Heart left ventricle (tissue), 16 donors: Measurements from ENCODE around the gene AGPAT4. TPM values are rescaled to one million over a fixed set of nuclear protein-coding genes. Genes with fewer than 3 reads are reported as not detected.

Experiments
- ATAC-seq, 4 donors: fragments of 200-7000 bp; cut with Tn5 transposase; one replicate each; pipeline ENCODE4 v1.9.1; 2020 to 2022; ENCODE audit warnings: moderate library complexity in 4 of 4, mild to moderate bottlenecking in 3 of 4, moderate number of reproducible peaks in 1 of 4
- DNase-seq, 5 donors: peaks; one replicate each; pipeline ENCODE4 v3.0.0-alpha.2; 2020
- H3K27ac ChIP-seq, 12 donors: fragments of 200-600 bp; sonication (generic) in 4 of 12; one replicate each; pipeline versions ENCODE4 v1.5.0 to v1.8.0; 2016 to 2022; ENCODE audit warnings: mild to moderate bottlenecking in 2 of 12
- H3K27me3 ChIP-seq, 9 donors: fragments of 200-600 bp; sonication (generic) in 2 of 9; one replicate each; pipeline versions ENCODE4 v1.5.1 to v1.8.0; 2016 to 2022; ENCODE audit warnings: mild to moderate bottlenecking in 3 of 9
- H3K36me3 ChIP-seq, 9 donors: fragments of 200-600 bp; sonication (generic) in 2 of 9; one replicate each; pipeline versions ENCODE4 v1.5.0 to v1.8.0; 2018 to 2022; ENCODE audit warnings: mild to moderate bottlenecking in 2 of 9
- H3K4me1 ChIP-seq, 12 donors: fragments of 200-600 bp; sonication (generic) in 4 of 12; one replicate each; pipeline versions ENCODE4 v1.5.0 to v1.8.0; 2016 to 2022; ENCODE audit warnings: mild to moderate bottlenecking in 3 of 12
- H3K4me3 ChIP-seq, 12 donors: fragments of 200-600 bp; sonication (generic) in 4 of 12; one replicate each; pipeline versions ENCODE4 v1.5.0 to v1.8.0; 2017 to 2022; ENCODE audit warnings: mild to moderate bottlenecking in 9 of 12, moderate library complexity in 4 of 12
- H3K9me3 ChIP-seq, 12 donors: fragments of 200-600 bp; sonication (generic) in 4 of 12; one replicate each; pipeline versions ENCODE4 v1.5.0 to v1.8.0; 2016 to 2022; ENCODE audit warnings: mild to moderate bottlenecking in 1 of 12
- CTCF ChIP-seq, 12 donors: fragments of 200-600 bp; sonication (generic) in 4 of 12; IDR thresholded peaks; one replicate each; pipeline versions ENCODE4 v1.5.0 to v1.8.0; 2018 to 2022; ENCODE audit warnings: antibody characterized with exemption in 12 of 12, mild to moderate bottlenecking in 5 of 12
- POLR2A ChIP-seq, 2 donors: fragments of 450-650 bp; IDR thresholded peaks; one replicate each; pipeline ENCODE4 v1.6.1; 2017; ENCODE audit warnings: antibody characterized with exemption in 2 of 2, mild to moderate bottlenecking in 2 of 2, moderate library complexity in 2 of 2
- WGBS, 4 donors: extraction: QIAGEN DNeasy Blood & Tissue Kit in 2 of 4; methylation state at CpG; one replicate each; pipeline versions ENCODE4 v1.1.5 to v1.1.7; 2013 to 2018; 5-methylcytosine and 5-hydroxymethylcytosine counted together
- intact Hi-C, 10 donors: fragments of 100-400 bp; cut with DNase I; formaldehyde crosslinking; loops; one replicate each; pipeline versions ENCODE4 v1.11.1 to v1.14.2; 2022
- polyA plus RNA-seq, 2 donors: library from polyadenylated mRNA; stranded (reverse); fragments of 200-250 nt; gene quantifications; one replicate each; pipeline ENCODE4 v1.2.3, GENCODE V29; 2013
- total RNA-seq, 9 donors: library from RNA; depleted of rRNA in 2 of 9; stranded (reverse); fragments of >200 nt in 2 of 9; fragmentation: NEBNext Ultra II Directional in 3 of 9; extraction: Animal tissue kit (Norgen Biotek cat#: 25700) in 3 of 9; gene quantifications; one replicate each; pipeline versions ENCODE4 v1.1.0 to v1.2.4, GENCODE V29; 2016 to 2023
- donor health status: ischemic (EF 13 %, LVEDD 7.1; RV severe dilation, severe dysfunction).
- donor health status: healthy with polysubstance abuse.
- donor health status: DM: no; HTN: yes; CAD: no.
- donor health status: DM: no; HTN: no; CAD: no.
- donor health status: ischemic (EF 25% LVEDD 6.9; RV normal size, moderate dysfunction).
- donor health status: ischemic (EF 25% LVEDD 5.7; RV mildly dilated, moderate dysfunction).
- donor health status: healthy.
- donor health status: DM: yes; HTN: yes; CAD: no.
- donor health status: ischemic (EF 35%, LVEDD 5.7; RV mildly dilated, moderate dysfunction).
- donor health status: nonischemic (EF 11% LVEDD 7.7; RV severe dilation, severe dysfunction).
- donor health status: DM: yes; HTN: yes; CAD: no.
- donor health status: PGD.
- donor health status: ischemic (EF 29% LVEDD 5.4; RV normal size, mild dysfunction).
- donor health status: nonischemic (EF 23%, LVEDD 6.1; RV moderate dilation, normal function).

The AGPAT4 gene
- total and polyA plus RNA-seq, 11 donors: 0.83 to 5.0 (median 1.8) TPM

- WGBS, 4 donors: 90 to 94% (median 91%) methylated on average over 9 of the region's 9 CpGs
- TF ChIP-seq POLR2A (IDR thresholded peaks at IDR 0.05) (no peak), CTCF (IDR thresholded peaks at IDR 0.05) (no peak)
- Histone ChIP-seq H3K27me3 (no peaks in the 10 kb centered on the region), H3K36me3 (no peaks in the 10 kb centered on the region), H3K4me1 (peaks cover 0 to 20% (median 0%) of the 10 kb centered on the region in 12 donors), H3K4me3 (no peak overlapping the region), H3K27ac (no peak overlapping the region), H3K9me3 (no peaks in the 10 kb centered on the region)
- DNase-seq: no peak
- ATAC-seq: no peak
- intact Hi-C loops: no loop called here
These were observed 74.9 kb downstream of the AGPAT4 start for GRCh38 chr6:161198783-161199460.

GRCh38 chr6:161198176-161198575 lies 75.7 kb downstream of the AGPAT4 start:
- peaks cover 0 to 20% (median 0%) of the 10 kb centered on the region in 12 donors for H3K4me1 ChIP-seq
- H3K27me3 ChIP-seq: no peaks in the 10 kb centered on the region
- intact Hi-C loops: no loop called here
- DNase-seq (no peak), ATAC-seq (no peak)
- no peak overlapping the region for H3K4me3 ChIP-seq
- 69 to 85% (median 80%) methylated on average over 4 of the region's 4 CpGs for WGBS, 4 donors
- TF ChIP-seq CTCF (IDR thresholded peaks at IDR 0.05) (no peak), POLR2A (IDR thresholded peaks at IDR 0.05) (no peak)
- H3K9me3 ChIP-seq: peaks cover 0 to 3% (median 0%) of the 10 kb centered on the region in 12 donors
- no peak overlapping the region for H3K27ac ChIP-seq
- no peaks in the 10 kb centered on the region for H3K36me3 ChIP-seq

- DNase-seq: no peak
- H3K27ac ChIP-seq: no peak overlapping the region
- no peaks in the 10 kb centered on the region for H3K27me3 ChIP-seq
- intact Hi-C loops: no loop called here
- ATAC-seq: no peak
- WGBS, 4 donors: 92 to 97% (median 94%) methylated on average over 4 of the region's 4 CpGs
- H3K9me3 ChIP-seq: peaks cover 0 to 9% (median 0%) of the 10 kb centered on the region in 12 donors
- H3K4me3 ChIP-seq: no peak overlapping the region
- H3K36me3 ChIP-seq: no peaks in the 10 kb centered on the region
- TF ChIP-seq CTCF (IDR thresholded peaks at IDR 0.05) (no peak), POLR2A (IDR thresholded peaks at IDR 0.05) (no peak)
- peaks cover 0 to 11% (median 0%) of the 10 kb centered on the region in 12 donors for H3K4me1 ChIP-seq
These were observed 78.5 kb downstream of the AGPAT4 start for GRCh38 chr6:161195386-161195785.

- TF ChIP-seq CTCF (IDR thresholded peaks at IDR 0.05) (no peak), POLR2A (IDR thresholded peaks at IDR 0.05) (no peak)
- Histone ChIP-seq H3K4me3 (no peak overlapping the region), H3K36me3 (no peaks in the 10 kb centered on the region), H3K27ac (no peak overlapping the region), H3K27me3 (no peaks in the 10 kb centered on the region), H3K9me3 (peaks cover 0 to 9% (median 0%) of the 10 kb centered on the region in 12 donors), H3K4me1 (peaks cover 0 to 7% (median 0%) of the 10 kb centered on the region in 12 donors)
- intact Hi-C loops: no loop called here
- no peak for ATAC-seq
- 93 to 98% (median 95%) methylated on average over 4 of the region's 4 CpGs for WGBS, 4 donors
- DNase-seq: no peak
These were observed 79.5 kb downstream of the AGPAT4 start for GRCh38 chr6:161194374-161194773.
